HepG2 (cell line): ENCODE measurements around the gene BEAN1. TPM values are rescaled to one million over a fixed set of nuclear protein-coding genes. Genes with fewer than 3 reads are reported as not detected.

ENCODE experiments used
- ATF7-NPFF ChIP-seq: sonication (generic); formaldehyde crosslinking; IDR thresholded peaks from 2 replicates; pipeline ENCODE4 v1.8.1; 2023; ENCODE audit warnings: mild to moderate bottlenecking, low read depth, missing genetic modification reagents, moderate library complexity
- CCDC6 ChIP-seq: sonication (generic); formaldehyde crosslinking; IDR thresholded peaks from 2 replicates; pipeline ENCODE4 v1.8.1; 2022; ENCODE audit warnings: mild to moderate bottlenecking, missing genetic modification reagents, moderate library complexity
- ESRRA ChIP-seq: sonication (generic); formaldehyde crosslinking; IDR thresholded peaks from 2 replicates; pipeline ENCODE4 v1.5.1; 2020; ENCODE audit warnings: mild to moderate bottlenecking, low read depth, missing genetic modification reagents
- HIVEP1 ChIP-seq: sonication (generic); formaldehyde crosslinking; IDR thresholded peaks from 2 replicates; pipeline ENCODE4 v1.4.0; 2020; ENCODE audit warnings: mild to moderate bottlenecking, missing genetic modification reagents
- HOMEZ ChIP-seq: IDR thresholded peaks from 2 replicates; pipeline ENCODE4 v1.6.1; 2016; ENCODE audit warnings: low read depth
- RXRA ChIP-seq: sonication (generic); formaldehyde crosslinking; IDR thresholded peaks from 2 replicates; pipeline ENCODE4 v1.5.1; 2020; ENCODE audit warnings: missing genetic modification reagents
- SPEN ChIP-seq: sonication (generic); formaldehyde crosslinking; IDR thresholded peaks from 2 replicates; pipeline ENCODE4 v1.5.1; 2020; ENCODE audit warnings: low read depth, mild to moderate bottlenecking, missing genetic modification reagents
- ZBTB1 ChIP-seq: sonication (generic); formaldehyde crosslinking; IDR thresholded peaks from 2 replicates; pipeline ENCODE4 v1.4.0; 2020; ENCODE audit warnings: missing genetic modification reagents, borderline replicate concordance
- ZBTB46 ChIP-seq: sonication (generic); formaldehyde crosslinking; IDR thresholded peaks from 2 replicates; pipeline ENCODE4 v1.4.0; 2020; ENCODE audit warnings: mild to moderate bottlenecking, missing genetic modification reagents, borderline replicate concordance
- ZGPAT ChIP-seq: IDR thresholded peaks from 2 replicates; pipeline ENCODE4 v1.6.1; 2016; ENCODE audit warnings: mild to moderate bottlenecking
- ZNF224 ChIP-seq: sonication (generic); formaldehyde crosslinking; IDR thresholded peaks from 2 replicates; pipeline ENCODE4 v1.5.0; 2020; ENCODE audit warnings: mild to moderate bottlenecking, missing genetic modification reagents
- ZNF280D ChIP-seq: sonication (generic); formaldehyde crosslinking; IDR thresholded peaks from 2 replicates; pipeline ENCODE4 v1.5.1; 2020; ENCODE audit warnings: mild to moderate bottlenecking, missing genetic modification reagents
- ZNF503 ChIP-seq: sonication (generic); formaldehyde crosslinking; IDR thresholded peaks from 2 replicates; pipeline ENCODE4 v1.4.0; 2020; ENCODE audit warnings: missing genetic modification reagents
- ZNF589 ChIP-seq: sonication (generic); formaldehyde crosslinking; conservative IDR thresholded peaks from 2 replicates; pipeline ENCODE4 v1.8.0; 2022; ENCODE audit warnings: mild to moderate bottlenecking, moderate library complexity, missing genetic modification reagents
- ZNF639 ChIP-seq: conservative IDR thresholded peaks from 2 replicates; pipeline ENCODE4 v1.6.1; 2018; ENCODE audit warnings: missing genetic modification reagents
- ZSCAN25 ChIP-seq: sonication (generic); formaldehyde crosslinking; IDR thresholded peaks from 2 replicates; pipeline ENCODE4 v1.8.0; 2022; ENCODE audit warnings: mild to moderate bottlenecking, missing genetic modification reagents
- polyA plus RNA-seq, 8 experiments: library from polyadenylated mRNA; depleted of rRNA in 3 of 8; stranded (reverse) in 7 of 8; unstranded in 1 of 8; fragments of >200 nt; fragmentation: Illumina TruSeq in 4 of 8; extraction: Trizol in 4 of 8; gene quantifications; 2 replicates each; pipeline versions ENCODE4 v1.2.1 to v1.2.3, GENCODE V29; 2011 to 2016; ENCODE audit warnings: low read depth in 4 of 8, missing spikeins in 1 of 8, mixed read lengths in 1 of 8; ENCODE audit not compliant: insufficient read depth in 1 of 8
- total RNA-seq, 5 experiments: library from RNA; depleted of rRNA; stranded (reverse); fragments of >200 nt; fragmentation: Illumina TruSeq; extraction: Trizol; gene quantifications; 2 replicates each; pipeline ENCODE4 v1.2.3, GENCODE V29; 2016; ENCODE audit warnings: low read depth in 1 of 5

The BEAN1 gene
- total and polyA plus RNA-seq, 2 of the 13 experiments (the other 11 are each of a cell fraction or from before 2014, with no cell fraction given) = 0.53 to 1.4 TPM

GRCh38 chr16:66516808-66517585 lies 89.9 kb downstream of the BEAN1 start (continued):
- TF ChIP-seq ZNF639 (peak; percentile 79; the same call in 1 of the 2 replicates), ZBTB46 (CRISPR knock-in tag) (no peak), HIVEP1 (peak; percentile 92), CCDC6 (CRISPR knock-in tag) (0 out of 2 replicates have a peak, but pooled peaks have one; percentile 17), ESRRA (CRISPR knock-in tag) (peak; percentile 84), ZSCAN25 (CRISPR knock-in tag) (peak; percentile 87), ZNF503 (CRISPR knock-in tag) (peak; percentile 87), ZNF280D (CRISPR knock-in tag) (no peak; the same call in 1 of the 2 replicates), ZNF589 (CRISPR knock-in tag) (0 out of 2 replicates have a peak, but pooled peaks have one; percentile 7), ZGPAT (CRISPR knock-in tag) (peak; percentile 96), HOMEZ (peak; percentile 82), ZBTB1 (CRISPR knock-in tag) (no peak), ZNF224 (CRISPR knock-in tag) (no peak), ATF7-NPFF (CRISPR knock-in tag) (peak; percentile 85), SPEN (CRISPR knock-in tag) (peak; percentile 59), RXRA (CRISPR knock-in tag) (peak; percentile 88; the same call in 1 of the 2 replicates)
